HFF-Myc (cell line): ENCODE data around the gene SLC44A1.

Experiments
- DNase-seq: peaks from one replicate; pipeline ENCODE4 v3.0.0-alpha.2; 2011; ENCODE audit warnings: low read depth; ENCODE audit errors: extremely low read depth
- H3K4me3 ChIP-seq: replicated peaks from 2 replicates; pipeline ENCODE4 v1.5.1; 2011; ENCODE audit warnings: low read depth, mild to moderate bottlenecking, control low read depth, low read length
- TF ChIP-seq, protein P1 (sequence below): IDR thresholded peaks from 2 replicates; pipeline ENCODE4 v1.5.1; 2012; ENCODE audit warnings: mild to moderate bottlenecking, low read depth, low read length, control low read depth; ENCODE audit errors: missing control alignments

Gene SLC44A1

DNA sequence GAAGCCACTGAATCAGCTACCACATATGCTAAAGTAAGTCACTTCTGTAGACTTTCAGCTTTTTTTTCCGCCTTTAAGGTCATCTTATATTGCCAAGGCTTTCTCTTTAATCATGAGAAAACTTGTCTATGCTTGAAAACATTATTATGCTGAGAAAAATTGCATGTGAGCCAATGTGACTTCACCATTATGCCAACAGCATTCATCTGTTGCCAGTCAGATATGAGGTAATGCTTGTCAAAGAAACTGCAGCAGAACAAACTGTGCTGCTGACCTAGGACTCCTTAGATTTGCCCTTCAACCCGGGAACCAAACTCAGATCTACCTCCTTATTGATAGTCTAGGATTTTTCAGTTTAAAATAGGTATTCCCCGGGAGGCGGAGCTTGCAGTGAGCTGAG, 34.3 kb downstream of the SLC44A1 start:
- DNase-seq, result no peak

DNA sequence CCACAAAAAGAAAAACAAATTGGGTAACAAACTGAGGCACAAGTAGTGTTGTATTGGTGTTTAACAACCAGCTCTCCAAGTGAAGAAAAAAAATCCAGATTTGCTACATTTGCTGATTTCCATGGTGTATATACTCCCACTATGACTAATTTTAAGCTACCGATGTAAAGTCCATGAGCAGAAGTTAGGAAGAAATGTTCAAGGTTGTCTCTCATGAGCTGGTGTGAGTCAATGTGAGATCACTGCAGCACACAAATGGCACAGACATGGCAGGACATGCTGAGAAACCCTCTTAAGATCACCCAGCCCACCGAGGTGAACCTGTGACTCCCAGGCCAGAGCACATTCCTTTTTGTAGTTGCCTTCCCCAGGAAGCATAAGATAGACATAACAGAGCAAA, 36.2 kb downstream of the SLC44A1 start:
- TF ChIP-seq, protein P1, sequence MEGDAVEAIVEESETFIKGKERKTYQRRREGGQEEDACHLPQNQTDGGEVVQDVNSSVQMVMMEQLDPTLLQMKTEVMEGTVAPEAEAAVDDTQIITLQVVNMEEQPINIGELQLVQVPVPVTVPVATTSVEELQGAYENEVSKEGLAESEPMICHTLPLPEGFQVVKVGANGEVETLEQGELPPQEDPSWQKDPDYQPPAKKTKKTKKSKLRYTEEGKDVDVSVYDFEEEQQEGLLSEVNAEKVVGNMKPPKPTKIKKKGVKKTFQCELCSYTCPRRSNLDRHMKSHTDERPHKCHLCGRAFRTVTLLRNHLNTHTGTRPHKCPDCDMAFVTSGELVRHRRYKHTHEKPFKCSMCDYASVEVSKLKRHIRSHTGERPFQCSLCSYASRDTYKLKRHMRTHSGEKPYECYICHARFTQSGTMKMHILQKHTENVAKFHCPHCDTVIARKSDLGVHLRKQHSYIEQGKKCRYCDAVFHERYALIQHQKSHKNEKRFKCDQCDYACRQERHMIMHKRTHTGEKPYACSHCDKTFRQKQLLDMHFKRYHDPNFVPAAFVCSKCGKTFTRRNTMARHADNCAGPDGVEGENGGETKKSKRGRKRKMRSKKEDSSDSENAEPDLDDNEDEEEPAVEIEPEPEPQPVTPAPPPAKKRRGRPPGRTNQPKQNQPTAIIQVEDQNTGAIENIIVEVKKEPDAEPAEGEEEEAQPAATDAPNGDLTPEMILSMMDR, result no peak
- H3K4me3 ChIP-seq, result no peak overlapping the region
- DNase-seq, result no peak

More for the DNA sequence above, 34.3 kb downstream of the SLC44A1 start:
- TF ChIP-seq, protein P1, result no peak
- no peak overlapping the region for H3K4me3 ChIP-seq

DNA sequence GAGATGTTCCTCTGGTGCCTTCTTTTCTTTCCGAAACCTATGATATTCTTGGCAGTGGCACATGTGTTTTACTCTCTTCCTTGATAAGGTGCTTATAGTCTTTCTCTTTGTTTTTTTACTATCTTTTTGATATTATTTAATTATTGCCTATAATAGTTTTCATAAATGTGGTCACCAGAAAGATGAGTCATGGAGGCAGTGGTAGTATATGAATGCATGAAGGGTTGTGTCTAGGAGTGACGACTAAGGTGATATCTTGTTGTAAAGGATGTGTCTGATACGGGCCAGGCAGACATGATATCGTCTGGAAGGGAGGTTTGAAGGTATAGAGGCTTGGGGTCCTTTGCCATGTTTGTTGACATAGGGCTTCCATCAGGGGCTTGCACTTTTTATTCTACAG, 36.8 kb downstream of the SLC44A1 start:
- H3K4me3 ChIP-seq, result no peak overlapping the region
- DNase-seq, result no peak
- TF ChIP-seq, protein P1, result no peak

DNA sequence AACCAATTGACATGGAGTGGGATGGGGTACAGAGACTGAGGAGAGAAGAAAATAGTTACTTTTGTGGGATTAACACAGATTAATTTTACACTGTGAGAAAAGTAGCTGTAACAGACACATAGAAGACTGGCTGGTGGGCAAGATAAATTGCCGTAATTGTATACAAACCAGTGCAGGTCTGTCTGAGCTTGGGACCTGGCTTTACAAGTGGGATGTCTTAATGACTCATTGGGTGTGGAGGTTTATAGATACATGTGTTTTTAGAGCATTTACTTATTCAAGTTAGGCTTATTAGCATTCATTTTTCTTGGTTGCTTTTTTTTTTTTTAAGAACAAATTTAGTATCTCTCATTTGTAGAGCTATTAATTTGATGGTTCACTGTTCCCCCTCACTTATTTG, 37.5 kb downstream of the SLC44A1 start:
- TF ChIP-seq, protein P1, result no peak
- H3K4me3 ChIP-seq, result no peak overlapping the region
- DNase-seq, result no peak

DNA sequence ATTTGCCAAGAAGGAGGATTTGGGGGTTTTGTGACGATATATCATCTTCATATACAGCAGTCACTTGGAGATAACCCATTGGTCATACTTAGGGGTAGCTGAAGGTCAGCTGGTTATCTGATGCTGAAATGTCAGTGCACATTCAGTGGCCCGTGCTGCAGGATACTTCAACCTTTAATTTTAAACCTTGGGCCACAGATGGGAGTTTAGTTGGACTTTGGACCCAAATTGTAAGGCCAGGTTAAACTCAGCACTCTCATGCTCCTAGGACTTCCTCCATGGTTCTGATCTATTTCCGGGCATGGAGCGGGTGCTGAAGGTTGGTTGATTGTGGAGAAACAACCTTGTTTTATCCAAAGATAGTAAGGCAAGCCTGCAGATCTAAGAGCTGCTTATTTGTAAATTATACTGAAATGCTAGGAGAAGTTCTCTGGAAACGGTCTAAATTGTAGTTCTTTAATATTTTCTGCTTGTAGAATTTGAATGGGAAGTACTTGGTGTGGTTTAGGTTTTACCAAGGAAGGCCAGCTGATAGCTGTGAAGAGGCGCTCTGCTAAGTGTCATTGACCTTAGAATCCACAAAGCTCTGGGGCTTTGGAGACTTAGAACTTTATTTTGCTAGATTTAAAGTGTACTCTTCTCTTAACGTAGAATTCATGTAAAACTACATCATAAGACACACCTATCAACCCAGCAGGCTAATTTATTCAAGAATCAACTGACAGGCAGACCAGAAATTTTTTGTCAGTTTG, 38.6 kb downstream of the SLC44A1 start:
- TF ChIP-seq, protein P1, result no peak
- DNase-seq, result no peak

DNA sequence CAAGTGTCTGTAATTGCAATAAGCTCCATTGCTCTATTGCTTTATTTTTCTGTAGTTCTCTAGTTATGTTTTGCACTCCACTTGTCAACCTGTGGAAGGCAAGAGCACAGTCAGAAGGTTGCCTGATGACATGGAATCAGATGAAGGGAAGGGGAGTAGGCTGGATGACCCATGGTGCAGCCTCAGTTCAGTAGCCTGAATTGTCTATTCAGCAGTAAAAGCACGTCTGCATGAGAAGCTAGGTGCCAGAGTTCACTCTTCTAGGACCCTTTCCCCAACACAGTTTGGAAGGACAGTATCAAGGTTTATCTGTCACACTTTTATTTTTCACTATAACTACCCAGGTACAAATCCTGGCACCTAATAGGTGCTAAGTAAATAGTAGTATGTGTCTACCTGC, 39.3 kb downstream of the SLC44A1 start:
- no peak overlapping the region for H3K4me3 ChIP-seq
- DNase-seq, result no peak
- TF ChIP-seq, protein P1, result no peak

More for the DNA sequence above, 38.6 kb downstream of the SLC44A1 start:
- no peak overlapping the region for H3K4me3 ChIP-seq

DNA sequence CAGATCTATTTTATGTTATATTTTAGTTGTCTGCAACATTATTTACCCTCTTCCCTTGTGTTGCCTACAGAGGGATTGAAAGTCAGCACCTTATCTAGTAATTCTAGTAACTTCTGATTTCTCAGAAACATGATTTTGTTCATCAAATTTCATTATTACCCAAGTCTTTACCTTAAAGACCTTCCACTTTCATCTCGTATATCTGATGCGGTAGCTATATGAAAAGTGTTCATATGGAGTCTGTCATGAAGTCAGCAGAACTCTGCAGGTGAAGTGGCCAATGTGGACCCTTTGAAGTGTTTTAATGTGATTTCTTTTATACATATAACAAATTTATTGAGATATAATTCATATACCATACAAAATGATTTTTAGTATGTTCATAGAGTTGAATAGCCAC, 40.0 kb downstream of the SLC44A1 start:
- no peak for DNase-seq
- TF ChIP-seq, protein P1, result no peak
- no peak overlapping the region for H3K4me3 ChIP-seq
